ENCODE data around the gene PLPPR5.

Gene PLPPR5

DNA sequence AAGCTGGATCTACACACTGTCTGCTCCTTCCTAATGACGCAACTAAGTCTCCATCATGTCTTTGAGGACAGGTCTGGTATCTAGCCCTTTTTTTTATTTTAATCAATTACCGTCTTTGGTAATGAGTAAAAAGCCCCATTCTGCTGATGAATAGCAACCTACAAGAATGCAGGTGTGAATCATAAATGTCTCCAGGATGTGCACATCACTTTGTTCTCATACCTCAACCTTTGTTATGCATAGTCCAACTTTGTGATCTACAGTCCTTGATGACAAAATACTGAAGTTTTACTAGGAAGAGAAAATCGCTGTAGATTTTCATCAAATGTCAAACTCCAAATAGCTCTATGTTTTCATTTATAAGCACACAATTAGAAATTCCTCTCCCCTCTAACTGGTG lies 39.3 kb downstream of the PLPPR5 start:
- no peak overlapping the region for H3K27ac ChIP-seq (ENCODE audit: low read depth, low read length, poor library complexity, severe bottlenecking)
- no peaks in the 10 kb centered on the region for H3K36me3 ChIP-seq (ENCODE audit: insufficient read depth, low read length)
- H3K27me3 ChIP-seq (ENCODE audit: insufficient read depth, low read length) = no peaks in the 10 kb centered on the region
- H3K4me3 ChIP-seq (ENCODE audit: low read depth, low read length, poor library complexity, severe bottlenecking) = no peak overlapping the region
- TF ChIP-seq, protein P1, sequence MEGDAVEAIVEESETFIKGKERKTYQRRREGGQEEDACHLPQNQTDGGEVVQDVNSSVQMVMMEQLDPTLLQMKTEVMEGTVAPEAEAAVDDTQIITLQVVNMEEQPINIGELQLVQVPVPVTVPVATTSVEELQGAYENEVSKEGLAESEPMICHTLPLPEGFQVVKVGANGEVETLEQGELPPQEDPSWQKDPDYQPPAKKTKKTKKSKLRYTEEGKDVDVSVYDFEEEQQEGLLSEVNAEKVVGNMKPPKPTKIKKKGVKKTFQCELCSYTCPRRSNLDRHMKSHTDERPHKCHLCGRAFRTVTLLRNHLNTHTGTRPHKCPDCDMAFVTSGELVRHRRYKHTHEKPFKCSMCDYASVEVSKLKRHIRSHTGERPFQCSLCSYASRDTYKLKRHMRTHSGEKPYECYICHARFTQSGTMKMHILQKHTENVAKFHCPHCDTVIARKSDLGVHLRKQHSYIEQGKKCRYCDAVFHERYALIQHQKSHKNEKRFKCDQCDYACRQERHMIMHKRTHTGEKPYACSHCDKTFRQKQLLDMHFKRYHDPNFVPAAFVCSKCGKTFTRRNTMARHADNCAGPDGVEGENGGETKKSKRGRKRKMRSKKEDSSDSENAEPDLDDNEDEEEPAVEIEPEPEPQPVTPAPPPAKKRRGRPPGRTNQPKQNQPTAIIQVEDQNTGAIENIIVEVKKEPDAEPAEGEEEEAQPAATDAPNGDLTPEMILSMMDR (IDR thresholded peaks at IDR 0.05; ENCODE audit: low read length) = no peak
- TF ChIP-seq EZH2 (IDR thresholded peaks at IDR 0.05; ENCODE audit: borderline replicate concordance, low read length) = no peak
- H3F3A ChIP-seq (ENCODE audit: insufficient read depth, low read length) = no peaks in the 10 kb centered on the region
- H3K4me1 ChIP-seq (ENCODE audit: insufficient read depth, low read length, severe bottlenecking) = no peaks in the 10 kb centered on the region
- no peak overlapping the region for H3K4me2 ChIP-seq (ENCODE audit: low read length)
- no peaks in the 10 kb centered on the region for H3K79me2 ChIP-seq (ENCODE audit: insufficient read depth, low read length)
- no peak overlapping the region for H3K9ac ChIP-seq (ENCODE audit: low read length)
- H2AFZ ChIP-seq (ENCODE audit: low read length) = no peak overlapping the region
- H3K9me2 ChIP-seq (ENCODE audit: low read depth, low read length) = no peaks in the 10 kb centered on the region
- H3K9me3 ChIP-seq (ENCODE audit: low read length) = no peaks in the 10 kb centered on the region
- H4K20me1 ChIP-seq (ENCODE audit: insufficient read depth, low read length) = no peaks in the 10 kb centered on the region

DNA sequence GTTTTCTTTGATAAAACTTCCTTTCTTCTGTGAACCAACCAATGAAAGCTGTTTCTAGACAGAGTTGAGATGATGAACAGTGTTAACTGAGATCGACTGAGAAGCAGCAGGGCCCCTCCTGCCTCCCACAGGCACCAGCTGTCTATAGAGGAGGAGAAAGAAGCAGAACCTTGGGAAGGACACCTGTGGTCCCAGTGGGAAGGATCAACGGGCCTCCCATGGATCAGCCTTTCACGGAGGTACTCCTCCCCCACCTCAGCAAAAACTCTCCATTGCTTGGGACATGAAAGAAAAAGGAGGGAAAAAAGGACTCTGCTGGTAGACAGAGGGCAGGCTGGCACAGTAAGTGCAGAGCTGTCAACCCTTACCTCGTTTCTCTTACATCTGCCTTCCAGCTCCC lies 40.5 kb downstream of the PLPPR5 start:
- Histone ChIP-seq H3K27ac (ENCODE audit: low read depth, low read length, poor library complexity, severe bottlenecking) (no peak overlapping the region), H2AFZ (ENCODE audit: low read length) (no peak overlapping the region), H3K9me3 (ENCODE audit: low read length) (no peaks in the 10 kb centered on the region), H3K4me1 (ENCODE audit: insufficient read depth, low read length, severe bottlenecking) (no peaks in the 10 kb centered on the region), H3K9me2 (ENCODE audit: low read depth, low read length) (no peaks in the 10 kb centered on the region), H3K9ac (ENCODE audit: low read length) (no peak overlapping the region), H3K27me3 (ENCODE audit: insufficient read depth, low read length) (no peaks in the 10 kb centered on the region), H3F3A (ENCODE audit: insufficient read depth, low read length) (no peaks in the 10 kb centered on the region), H3K4me2 (ENCODE audit: low read length) (no peak overlapping the region), H3K79me2 (ENCODE audit: insufficient read depth, low read length) (no peaks in the 10 kb centered on the region), H4K20me1 (ENCODE audit: insufficient read depth, low read length) (no peaks in the 10 kb centered on the region), H3K4me3 (ENCODE audit: low read depth, low read length, poor library complexity, severe bottlenecking) (no peak overlapping the region), H3K36me3 (ENCODE audit: insufficient read depth, low read length) (no peaks in the 10 kb centered on the region)
- no peak for TF ChIP-seq EZH2 (IDR thresholded peaks at IDR 0.05; ENCODE audit: borderline replicate concordance, low read length)
- TF ChIP-seq, protein P1 (IDR thresholded peaks at IDR 0.05; ENCODE audit: low read length) = no peak

DNA sequence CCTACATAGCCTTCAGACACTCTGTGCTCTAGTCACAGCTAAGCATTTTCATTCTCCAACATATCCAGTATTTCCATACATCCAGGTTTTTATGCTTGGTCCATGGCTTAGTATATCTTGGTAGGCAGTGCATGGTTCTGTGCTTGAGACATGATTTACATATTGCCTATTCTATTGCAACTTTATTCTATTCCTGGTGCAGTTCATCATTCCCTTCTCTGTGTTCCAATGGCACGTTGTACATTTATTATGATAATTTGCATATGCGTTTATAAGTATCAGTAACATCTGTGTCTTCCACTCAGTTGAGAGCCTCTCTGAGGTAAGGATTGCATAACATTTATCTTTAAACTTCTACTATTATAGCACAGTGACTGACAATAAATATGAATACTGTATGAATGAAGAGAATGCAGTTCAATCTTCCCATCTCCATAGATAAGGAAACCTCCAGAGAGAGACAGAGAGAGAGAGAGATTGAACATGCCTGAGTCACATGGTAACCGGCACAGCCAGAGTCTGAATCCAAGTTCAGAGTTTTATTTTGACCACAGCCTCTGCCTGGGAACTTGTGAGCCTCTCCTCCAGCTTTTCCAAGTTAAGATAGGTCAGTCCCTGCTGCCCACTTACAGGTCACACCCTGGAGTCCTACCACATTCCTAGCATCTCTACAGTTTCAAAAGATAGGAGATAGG lies 41.5 kb downstream of the PLPPR5 start:
- Histone ChIP-seq H3K79me2 (ENCODE audit: insufficient read depth, low read length) (no peaks in the 10 kb centered on the region), H3K27ac (ENCODE audit: low read depth, low read length, poor library complexity, severe bottlenecking) (no peak overlapping the region), H3F3A (ENCODE audit: insufficient read depth, low read length) (no peaks in the 10 kb centered on the region), H3K4me2 (ENCODE audit: low read length) (no peak overlapping the region), H3K4me1 (ENCODE audit: insufficient read depth, low read length, severe bottlenecking) (no peaks in the 10 kb centered on the region), H3K9me3 (ENCODE audit: low read length) (no peaks in the 10 kb centered on the region), H3K9ac (ENCODE audit: low read length) (no peak overlapping the region), H3K27me3 (ENCODE audit: insufficient read depth, low read length) (no peaks in the 10 kb centered on the region), H2AFZ (ENCODE audit: low read length) (no peak overlapping the region), H4K20me1 (ENCODE audit: insufficient read depth, low read length) (no peaks in the 10 kb centered on the region), H3K4me3 (ENCODE audit: low read depth, low read length, poor library complexity, severe bottlenecking) (no peak overlapping the region), H3K36me3 (ENCODE audit: insufficient read depth, low read length) (no peaks in the 10 kb centered on the region), H3K9me2 (ENCODE audit: low read depth, low read length) (no peaks in the 10 kb centered on the region)
- no peak for TF ChIP-seq EZH2 (IDR thresholded peaks at IDR 0.05; ENCODE audit: borderline replicate concordance, low read length)
- TF ChIP-seq, protein P1 (IDR thresholded peaks at IDR 0.05; ENCODE audit: low read length) = no peak
